ENCODE measurements around the gene F7.

DNA sequence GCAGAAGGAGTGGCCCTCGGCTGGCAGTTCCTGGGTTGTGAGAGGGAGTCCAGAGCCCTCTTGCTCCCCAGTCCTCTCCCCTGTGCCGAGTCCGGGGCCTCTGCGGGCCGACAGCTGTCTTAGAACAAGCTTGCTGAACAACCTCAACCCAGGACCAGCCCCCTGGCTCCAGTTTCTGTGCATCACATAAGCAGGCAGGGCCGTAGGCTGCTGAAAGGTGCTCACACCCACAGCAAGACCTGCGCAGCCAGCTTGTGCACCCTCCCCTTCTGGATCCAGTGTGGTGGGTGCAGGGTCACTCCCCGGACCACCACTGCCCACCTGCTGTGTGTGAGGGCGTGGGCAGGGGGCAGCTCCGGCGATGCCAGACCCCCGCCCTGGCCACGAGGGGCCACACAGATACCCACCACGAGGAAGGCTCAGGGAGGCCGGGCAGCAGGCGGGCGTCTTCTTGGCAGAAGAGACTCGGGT is 25.2 kb upstream of the F7 start:
- no peak for TF ChIP-seq CTCF (IDR thresholded peaks at IDR 0.05; ENCODE audit: low read depth, low read length, poor library complexity, severe bottlenecking)
- no peak for TF ChIP-seq EZH2phosphoT487 (IDR thresholded peaks at IDR 0.05; ENCODE audit: borderline replicate concordance, low read length)

All from DOHH2 (cell line).